WTC11 (cell line): ENCODE measurements around the gene PDE8B.

Experiments
- AFF4 ChIP-seq: sonication (generic); formaldehyde crosslinking; IDR thresholded peaks from 2 replicates; pipeline ENCODE4 v1.8.1; 2023; ENCODE audit warnings: mild to moderate bottlenecking, missing genetic modification reagents, borderline replicate concordance
- CTCF ChIP-seq: fragments of 200-600 bp; IDR thresholded peaks from 2 replicates; pipeline ENCODE4 v1.8.0; 2022; ENCODE audit warnings: antibody characterized with exemption
- E2F4 ChIP-seq: sonication (generic); formaldehyde crosslinking; IDR thresholded peaks from 2 replicates; pipeline ENCODE4 v1.8.1; 2022; ENCODE audit warnings: low read depth, mild to moderate bottlenecking, moderate library complexity, missing genetic modification reagents, borderline replicate concordance
- NR2C2 ChIP-seq: sonication (generic); formaldehyde crosslinking; IDR thresholded peaks from 2 replicates; pipeline ENCODE4 v1.8.0; 2022; ENCODE audit warnings: mild to moderate bottlenecking, missing genetic modification reagents

- TF ChIP-seq E2F4 (CRISPR knock-in tag) = no peak
- no peak for TF ChIP-seq NR2C2
- TF ChIP-seq AFF4 (CRISPR knock-in tag) = no peak
- no peak for TF ChIP-seq CTCF
Observed at GRCh38 chr5:77448831-77449230, 238.4 kb downstream of the PDE8B start.
